GM19455 (cell line): ENCODE results near the gene BCL7C.
A peak's percentile ranks its signal among the peaks of the same experiment; 100 is the strongest.
"Not testable (repeated sequence)": the region's sequence is repeated elsewhere in the genome, so short reads cannot be mapped to it uniquely, and the experiment has no call there.

Experiments
- ATAC-seq: cut with Tn5 transposase; IDR thresholded peaks from one replicate; pipeline ENCODE4 v1.9.1; 2021; ENCODE audit not compliant: unreplicated experiment

The BCL7C gene

GRCh38 chr16:30896261-30896888 is 2.5 kb upstream of the BCL7C start, which contains the start of gene CTF1:
Gene CTF1, plus strand, starts transcription at chr16:30896614. Its CDS starts 30 bp downstream, at chr16:30896644.
- no peak for ATAC-seq

- no peak for ATAC-seq
Observed at GRCh38 chr16:30895627-30896260, 1.9 kb upstream of the BCL7C start.

- no peak for ATAC-seq
Observed at GRCh38 chr16:30894540-30895368, 877 bp upstream of the BCL7C start.

GRCh38 chr16:30893417-30893743 is 497 bp downstream of the BCL7C start:
- peak; percentile 5 for ATAC-seq

- ATAC-seq, result no peak
Observed at GRCh38 chr16:30892670-30893416, 1.0 kb downstream of the BCL7C start.

- not testable (repeated sequence) for ATAC-seq
Observed at GRCh38 chr16:30891043-30891823, 2.6 kb downstream of the BCL7C start.

GRCh38 chr16:30889721-30890120 is 4.2 kb downstream of the BCL7C start:
- no peak for ATAC-seq

- no peak for ATAC-seq
Observed at GRCh38 chr16:30888856-30889499, 4.9 kb downstream of the BCL7C start.

GRCh38 chr16:30887927-30888326 is 6.0 kb downstream of the BCL7C start:
- ATAC-seq, result no peak

GRCh38 chr16:30886145-30886544 is 7.7 kb downstream of the BCL7C start:
- ATAC-seq, result no peak

GRCh38 chr16:30885196-30885595 is 8.7 kb downstream of the BCL7C start:
- no peak for ATAC-seq

- ATAC-seq, result no peak
Observed at GRCh38 chr16:30884760-30885159, 9.1 kb downstream of the BCL7C start.

- no peak for ATAC-seq
Observed at GRCh38 chr16:30882429-30883310, 11.2 kb downstream of the BCL7C start.

- ATAC-seq, result no peak
Observed at GRCh38 chr16:30876867-30877266, 17.0 kb downstream of the BCL7C start.

GRCh38 chr16:30875871-30876801 is 17.7 kb downstream of the BCL7C start:
- ATAC-seq, result no peak

GRCh38 chr16:30874821-30875717 is 18.8 kb downstream of the BCL7C start:
- ATAC-seq, result peak; percentile 68

GRCh38 chr16:30874244-30874820 is 19.5 kb downstream of the BCL7C start:
- no peak for ATAC-seq
